AG09309 (cell line): ENCODE data around the gene DPYSL5.
"Not testable (repeated sequence)": the region's sequence is repeated elsewhere in the genome, so short reads cannot be mapped to it uniquely, and the experiment has no call there.

ENCODE experiments used
- DNase-seq: peaks from one replicate; pipeline ENCODE4 v3.0.0-alpha.2; 2010; ENCODE audit warnings: low read depth
- H3K4me3 ChIP-seq: 2 replicates; pipeline ENCODE4 v1.5.1; 2011; ENCODE audit warnings: mild to moderate bottlenecking, low read depth, low read length, moderate library complexity; ENCODE audit not compliant: control insufficient read depth
- TF ChIP-seq, protein P1 (sequence below): IDR thresholded peaks from 2 replicates; pipeline ENCODE4 v1.5.1; 2011; ENCODE audit warnings: mild to moderate bottlenecking, low read depth, low read length, inconsistent platforms; ENCODE audit not compliant: insufficient read depth, control insufficient read depth; ENCODE audit errors: missing control alignments

The DPYSL5 gene

DNA sequence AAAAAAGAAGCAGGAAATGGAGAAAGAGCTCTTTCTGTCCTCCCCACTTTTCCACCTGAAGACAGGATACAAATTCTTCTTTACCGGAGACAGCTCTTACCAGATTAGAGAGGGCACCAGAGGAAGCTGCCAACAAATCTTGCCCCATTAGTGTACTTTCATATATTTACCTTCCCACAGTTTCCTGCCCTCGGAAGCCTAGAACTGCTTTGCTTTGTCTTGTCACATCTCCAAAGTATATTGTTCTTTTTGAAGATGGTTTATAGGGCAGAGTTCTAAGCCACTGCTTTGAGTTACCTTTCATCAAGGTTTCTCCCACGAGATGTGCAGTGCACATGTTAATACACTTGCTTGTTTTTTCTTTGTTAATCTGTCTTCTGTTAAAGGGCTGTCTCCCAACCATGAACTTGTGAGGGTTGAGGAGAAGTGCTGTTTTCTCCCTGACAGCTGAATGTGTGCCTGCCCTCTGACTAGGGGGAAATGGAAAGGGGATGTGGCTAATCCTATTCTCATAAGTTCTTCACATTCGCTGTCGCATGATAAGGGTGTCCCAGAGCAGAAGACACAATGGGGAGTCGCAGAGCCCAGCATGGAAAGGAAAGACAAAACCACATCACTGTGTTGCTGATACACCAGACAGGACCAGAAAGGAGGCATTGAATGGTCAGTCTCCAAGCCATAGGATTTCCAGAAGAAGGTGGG, 37.9 kb upstream of the DPYSL5 start:
- H3K4me3 ChIP-seq = no peak overlapping the region
- no peak for DNase-seq
- TF ChIP-seq, protein P1, sequence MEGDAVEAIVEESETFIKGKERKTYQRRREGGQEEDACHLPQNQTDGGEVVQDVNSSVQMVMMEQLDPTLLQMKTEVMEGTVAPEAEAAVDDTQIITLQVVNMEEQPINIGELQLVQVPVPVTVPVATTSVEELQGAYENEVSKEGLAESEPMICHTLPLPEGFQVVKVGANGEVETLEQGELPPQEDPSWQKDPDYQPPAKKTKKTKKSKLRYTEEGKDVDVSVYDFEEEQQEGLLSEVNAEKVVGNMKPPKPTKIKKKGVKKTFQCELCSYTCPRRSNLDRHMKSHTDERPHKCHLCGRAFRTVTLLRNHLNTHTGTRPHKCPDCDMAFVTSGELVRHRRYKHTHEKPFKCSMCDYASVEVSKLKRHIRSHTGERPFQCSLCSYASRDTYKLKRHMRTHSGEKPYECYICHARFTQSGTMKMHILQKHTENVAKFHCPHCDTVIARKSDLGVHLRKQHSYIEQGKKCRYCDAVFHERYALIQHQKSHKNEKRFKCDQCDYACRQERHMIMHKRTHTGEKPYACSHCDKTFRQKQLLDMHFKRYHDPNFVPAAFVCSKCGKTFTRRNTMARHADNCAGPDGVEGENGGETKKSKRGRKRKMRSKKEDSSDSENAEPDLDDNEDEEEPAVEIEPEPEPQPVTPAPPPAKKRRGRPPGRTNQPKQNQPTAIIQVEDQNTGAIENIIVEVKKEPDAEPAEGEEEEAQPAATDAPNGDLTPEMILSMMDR = no peak

GRCh38 chr2:26811261-26811660, 36.7 kb upstream of the DPYSL5 start:
- no peak for DNase-seq
- no peak overlapping the region for H3K4me3 ChIP-seq
- TF ChIP-seq, protein P1 = no peak

- H3K4me3 ChIP-seq = no peak overlapping the region
- TF ChIP-seq, protein P1 = no peak
- no peak for DNase-seq
These were observed 35.9 kb upstream of the DPYSL5 start for GRCh38 chr2:26811791-26812694.

- no peak for DNase-seq
- TF ChIP-seq, protein P1 = no peak
- no peak overlapping the region for H3K4me3 ChIP-seq
These were observed 35.2 kb upstream of the DPYSL5 start for GRCh38 chr2:26812731-26813130.

GRCh38 chr2:26814072-26814765, 33.7 kb upstream of the DPYSL5 start:
- not testable (repeated sequence) for H3K4me3 ChIP-seq, DNase-seq

DNA sequence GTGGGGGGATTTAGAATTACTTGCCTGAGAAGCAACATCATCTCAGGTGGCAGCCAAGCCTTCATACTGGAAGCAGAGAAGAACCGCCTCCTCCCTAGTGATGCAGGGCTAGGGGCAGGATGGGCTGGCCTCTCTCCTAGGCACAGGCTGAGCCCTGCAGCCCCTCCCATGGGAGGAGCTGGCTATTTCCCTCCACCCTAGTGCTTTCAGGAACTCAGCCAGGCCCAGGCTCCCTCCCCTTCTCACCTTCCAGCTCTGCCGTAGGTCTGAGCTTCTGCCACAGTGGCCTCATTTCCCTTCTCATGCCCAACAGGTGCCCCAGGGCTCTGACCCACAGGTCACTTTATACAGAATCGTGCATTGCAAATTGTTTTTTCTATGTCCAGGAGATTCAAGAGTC, 31.0 kb upstream of the DPYSL5 start:
- TF ChIP-seq, protein P1 = no peak
- DNase-seq = no peak
- no peak overlapping the region for H3K4me3 ChIP-seq
